ENCODE measurements around the gene GTF2IRD2. TPM values are rescaled to one million over a fixed set of nuclear protein-coding genes. Genes with fewer than 3 reads are reported as not detected.
"Not testable (repeated sequence)": the region's sequence is repeated elsewhere in the genome, so short reads cannot be mapped to it uniquely, and the experiment has no call there.

GTF2IRD2 gene
- polyA plus RNA-seq, 1 donor from 2014 or later = 19.9 TPM

DNA sequence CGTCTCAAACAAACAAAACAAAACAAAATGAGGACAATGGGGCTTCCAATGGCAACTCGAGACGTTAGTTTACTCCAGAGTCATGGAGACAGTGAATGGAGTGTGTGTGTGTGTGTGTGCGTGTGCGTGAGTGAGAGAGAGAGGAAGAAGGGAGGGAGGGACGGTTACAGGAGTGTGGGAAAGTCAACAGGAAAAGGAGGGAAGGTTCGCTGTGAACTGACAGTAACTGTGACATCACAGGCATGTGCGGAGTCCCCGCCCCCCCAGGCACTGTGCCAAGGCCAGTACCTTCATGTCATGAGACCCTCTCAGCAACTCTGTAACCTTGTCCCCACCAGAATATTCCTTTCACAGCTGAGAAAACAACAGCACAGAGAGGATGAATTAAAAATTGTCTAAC is 30.7 kb upstream of the GTF2IRD2 start:
- H3K9me2 ChIP-seq (ENCODE audit: insufficient read depth, low read length); H3K4me2 ChIP-seq (ENCODE audit: low read length); H3F3A ChIP-seq (ENCODE audit: insufficient read depth, low read length, poor library complexity, severe bottlenecking); H3K9ac ChIP-seq (ENCODE audit: low read length); H3K36me3 ChIP-seq (ENCODE audit: insufficient read depth, low read length); H3K27me3 ChIP-seq (ENCODE audit: insufficient read depth, low read depth, low read length); H3K79me2 ChIP-seq (replicated peaks; ENCODE audit: insufficient read depth, low read length); H2AFZ ChIP-seq (ENCODE audit: low read depth, low read length); H3K27ac ChIP-seq (ENCODE audit: low read length); H3K4me3 ChIP-seq (ENCODE audit: low read length); H3K9me3 ChIP-seq (ENCODE audit: low read length); H4K20me1 ChIP-seq (ENCODE audit: insufficient read depth): not testable (repeated sequence)

DNA sequence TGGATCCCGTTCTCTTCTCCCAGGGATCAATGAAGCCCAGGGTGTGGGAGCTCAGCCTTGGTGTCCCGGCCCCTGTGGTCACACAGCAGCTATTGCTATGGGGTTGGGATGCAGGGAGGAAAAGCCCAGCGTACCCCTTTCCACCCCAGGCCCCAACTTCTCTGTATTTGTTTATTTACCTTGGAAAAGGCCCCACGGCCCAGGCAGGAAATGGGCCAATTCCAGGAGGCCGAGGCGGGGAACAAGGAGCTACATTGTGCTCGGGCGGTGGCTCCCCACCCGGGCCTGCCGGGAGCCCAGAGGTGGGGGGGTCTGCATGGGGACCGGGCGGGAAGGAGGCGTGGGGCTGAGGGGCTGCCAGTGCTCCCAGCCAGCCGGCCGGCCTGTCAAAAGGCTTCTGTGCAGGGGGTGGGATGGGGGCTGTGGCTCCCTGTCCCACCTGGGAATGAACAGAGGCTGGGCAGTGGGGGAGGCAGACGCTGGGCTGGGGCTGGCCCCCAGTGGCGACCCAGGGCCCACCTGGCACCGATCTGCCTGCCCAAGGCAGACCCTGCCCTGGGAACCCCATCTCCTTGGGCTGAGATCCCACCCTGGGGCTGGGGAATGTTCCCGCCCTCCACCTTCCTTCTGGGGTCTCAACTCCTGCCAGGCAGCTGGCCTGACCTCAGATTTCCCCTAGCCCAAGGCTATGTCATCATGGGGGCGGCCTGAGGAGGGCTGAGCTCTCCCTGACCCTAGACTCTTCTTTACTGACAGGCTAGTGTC is 23.5 kb upstream of the GTF2IRD2 start:
- not testable (repeated sequence) for H3K4me2 ChIP-seq (ENCODE audit: low read length); H3K9me2 ChIP-seq (ENCODE audit: insufficient read depth, low read length); H3K9ac ChIP-seq (ENCODE audit: low read length)

DNA sequence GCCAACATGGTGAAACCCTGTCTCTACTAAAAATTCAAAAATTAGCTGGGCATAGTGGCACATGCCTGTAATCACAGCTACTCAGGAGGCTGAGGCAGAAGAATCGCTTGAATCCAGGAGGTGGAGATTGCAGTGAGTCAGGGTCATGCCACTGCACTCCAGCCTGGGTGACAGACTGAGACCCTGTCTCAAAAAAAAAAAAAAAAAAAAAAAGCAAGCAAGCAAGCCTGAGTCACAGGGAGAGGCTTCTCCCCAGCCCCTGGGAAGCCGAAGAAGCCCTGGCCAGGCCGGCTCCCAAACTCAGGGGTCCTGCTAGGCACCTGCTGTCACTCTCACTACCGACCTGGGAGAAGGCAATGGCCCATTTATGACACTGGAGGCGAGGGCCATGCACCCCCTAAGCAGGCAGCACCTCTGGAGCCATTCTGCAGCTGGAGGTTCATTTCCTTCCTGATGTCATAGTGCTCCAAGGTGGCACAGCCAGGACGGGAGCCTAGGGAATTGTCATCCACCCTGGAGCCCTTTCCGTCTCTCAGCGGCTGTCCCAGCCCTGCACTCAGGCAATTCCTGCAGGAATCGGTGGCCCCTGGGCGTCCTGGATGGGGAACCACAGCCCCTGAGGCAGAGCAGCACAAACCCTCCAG is 22.8 kb upstream of the GTF2IRD2 start:
- H3K9me2 ChIP-seq (ENCODE audit: insufficient read depth, low read length); H3K9ac ChIP-seq (ENCODE audit: low read length); H4K20me1 ChIP-seq (ENCODE audit: insufficient read depth); H3K36me3 ChIP-seq (ENCODE audit: insufficient read depth, low read length); H3K9me3 ChIP-seq (ENCODE audit: low read length); H3K27ac ChIP-seq (ENCODE audit: low read length); H3K4me2 ChIP-seq (ENCODE audit: low read length); H2AFZ ChIP-seq (ENCODE audit: low read depth, low read length); H3K79me2 ChIP-seq (replicated peaks; ENCODE audit: insufficient read depth, low read length); H3K4me3 ChIP-seq (ENCODE audit: low read length); H3F3A ChIP-seq (ENCODE audit: insufficient read depth, low read length, poor library complexity, severe bottlenecking); H3K27me3 ChIP-seq (ENCODE audit: insufficient read depth, low read depth, low read length): not testable (repeated sequence)

More for the DNA sequence above, 23.5 kb upstream of the GTF2IRD2 start:
- not testable (repeated sequence) for H4K20me1 ChIP-seq (ENCODE audit: insufficient read depth); H3K4me3 ChIP-seq (ENCODE audit: low read length); H3K27ac ChIP-seq (ENCODE audit: low read length); H3K9me3 ChIP-seq (ENCODE audit: low read length); H2AFZ ChIP-seq (ENCODE audit: low read depth, low read length); H3F3A ChIP-seq (ENCODE audit: insufficient read depth, low read length, poor library complexity, severe bottlenecking); H3K79me2 ChIP-seq (replicated peaks; ENCODE audit: insufficient read depth, low read length); H3K27me3 ChIP-seq (ENCODE audit: insufficient read depth, low read depth, low read length); H3K36me3 ChIP-seq (ENCODE audit: insufficient read depth, low read length)

DNA sequence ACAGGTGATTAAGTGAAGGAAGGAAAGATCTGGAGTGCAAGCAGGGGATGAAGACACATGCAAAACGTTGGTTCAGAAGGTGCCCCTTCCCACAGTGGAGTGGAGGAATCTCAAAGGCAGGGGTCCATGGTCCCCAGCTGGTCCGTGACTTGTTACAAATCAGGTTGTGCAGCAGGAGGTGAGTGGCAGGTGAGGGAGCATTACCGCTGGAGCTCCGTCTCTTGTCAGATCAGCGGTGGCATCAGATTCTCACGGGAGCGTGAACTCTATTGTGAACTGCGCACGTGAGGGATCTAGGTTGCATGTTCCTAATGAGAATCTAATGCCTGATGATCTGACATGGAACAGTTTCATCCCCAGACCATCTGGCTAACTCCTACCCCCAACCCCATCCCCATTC is 21.1 kb upstream of the GTF2IRD2 start:
- not testable (repeated sequence) for H4K20me1 ChIP-seq (ENCODE audit: insufficient read depth); H3K9me3 ChIP-seq (ENCODE audit: low read length); H3K79me2 ChIP-seq (replicated peaks; ENCODE audit: insufficient read depth, low read length); H3K36me3 ChIP-seq (ENCODE audit: insufficient read depth, low read length); H3K27me3 ChIP-seq (ENCODE audit: insufficient read depth, low read depth, low read length); H3K4me3 ChIP-seq (ENCODE audit: low read length); H2AFZ ChIP-seq (ENCODE audit: low read depth, low read length); H3K4me2 ChIP-seq (ENCODE audit: low read length); H3K9me2 ChIP-seq (ENCODE audit: insufficient read depth, low read length); H3K27ac ChIP-seq (ENCODE audit: low read length); H3F3A ChIP-seq (ENCODE audit: insufficient read depth, low read length, poor library complexity, severe bottlenecking); H3K9ac ChIP-seq (ENCODE audit: low read length)

DNA sequence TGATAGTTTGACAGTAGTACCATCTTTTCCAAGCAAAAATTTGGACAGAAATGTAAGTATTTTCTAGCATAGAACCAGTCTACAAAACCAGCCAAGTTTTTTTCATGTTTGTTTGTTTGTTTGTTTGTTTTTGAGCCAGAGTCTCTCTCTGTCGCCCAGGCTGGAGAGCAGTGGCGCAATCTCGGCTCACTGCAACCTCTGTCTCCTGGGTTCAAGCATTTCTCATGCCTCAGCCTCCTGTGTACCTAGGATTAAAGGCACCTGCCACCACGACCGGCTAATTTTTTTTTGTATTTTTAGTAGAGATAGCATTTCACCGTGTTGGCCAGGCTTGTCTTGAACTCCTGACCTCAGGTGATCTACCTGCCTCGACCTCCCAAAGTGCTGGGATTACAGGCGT is 14.4 kb upstream of the GTF2IRD2 start:
- not testable (repeated sequence) for H3K27me3 ChIP-seq (ENCODE audit: insufficient read depth, low read depth, low read length); H3K27ac ChIP-seq (ENCODE audit: low read length); H3K4me2 ChIP-seq (ENCODE audit: low read length); H3K4me3 ChIP-seq (ENCODE audit: low read length); H3K9ac ChIP-seq (ENCODE audit: low read length); H3K9me2 ChIP-seq (ENCODE audit: insufficient read depth, low read length); H3K36me3 ChIP-seq (ENCODE audit: insufficient read depth, low read length); H3K9me3 ChIP-seq (ENCODE audit: low read length); H2AFZ ChIP-seq (ENCODE audit: low read depth, low read length); H4K20me1 ChIP-seq (ENCODE audit: insufficient read depth); H3K79me2 ChIP-seq (replicated peaks; ENCODE audit: insufficient read depth, low read length); H3F3A ChIP-seq (ENCODE audit: insufficient read depth, low read length, poor library complexity, severe bottlenecking)

DNA sequence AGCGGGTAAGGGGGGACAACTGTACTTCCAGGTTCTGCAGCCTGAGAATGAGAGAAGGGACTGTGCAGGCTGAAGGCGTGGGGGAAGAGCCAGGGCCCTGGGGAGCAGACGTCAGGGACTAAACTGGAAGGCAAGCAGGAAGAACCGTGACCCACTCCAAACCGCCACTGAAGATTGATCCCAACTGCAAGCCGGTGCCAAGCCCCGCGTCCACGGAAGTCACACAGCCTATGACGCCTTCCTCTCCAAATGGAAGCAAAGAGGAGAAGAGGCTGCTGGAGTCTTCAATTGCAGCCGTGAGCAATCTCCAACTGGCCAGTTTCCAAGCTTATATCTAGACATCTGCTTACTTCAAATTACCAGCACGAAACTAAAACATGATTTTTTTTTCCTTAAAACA is 1.6 kb downstream of the GTF2IRD2 start:
- H3K9me3 ChIP-seq (ENCODE audit: low read length); H3K36me3 ChIP-seq (ENCODE audit: insufficient read depth, low read length); H3K9me2 ChIP-seq (ENCODE audit: insufficient read depth, low read length): not testable (repeated sequence)

DNA sequence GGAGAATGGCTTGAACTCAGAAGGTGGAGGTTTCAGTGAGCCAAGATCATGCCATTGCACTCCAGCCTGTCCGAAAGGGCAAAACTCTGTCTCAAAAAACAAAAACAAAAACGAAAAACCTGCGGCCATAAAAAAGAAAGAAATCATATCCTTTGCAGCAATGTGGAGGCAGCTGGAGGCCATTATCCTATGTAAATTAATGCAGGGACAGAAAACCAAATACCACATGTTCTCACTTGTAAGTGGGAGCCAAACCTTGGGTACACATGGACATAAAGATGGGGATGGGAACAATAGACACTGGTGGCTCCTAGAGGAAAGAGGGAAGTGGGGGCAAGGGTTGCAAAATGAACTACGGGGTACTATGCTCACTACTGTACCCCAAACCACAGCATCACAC is 21.0 kb downstream of the GTF2IRD2 start:
- H3F3A ChIP-seq (ENCODE audit: insufficient read depth, low read length, poor library complexity, severe bottlenecking); H2AFZ ChIP-seq (ENCODE audit: low read depth, low read length); H3K9me2 ChIP-seq (ENCODE audit: insufficient read depth, low read length); H4K20me1 ChIP-seq (ENCODE audit: insufficient read depth); H3K4me2 ChIP-seq (ENCODE audit: low read length); H3K36me3 ChIP-seq (ENCODE audit: insufficient read depth, low read length); H3K27ac ChIP-seq (ENCODE audit: low read length); H3K9me3 ChIP-seq (ENCODE audit: low read length); H3K4me3 ChIP-seq (ENCODE audit: low read length); H3K9ac ChIP-seq (ENCODE audit: low read length); H3K27me3 ChIP-seq (ENCODE audit: insufficient read depth, low read depth, low read length); H3K79me2 ChIP-seq (replicated peaks; ENCODE audit: insufficient read depth, low read length): not testable (repeated sequence)

More for the DNA sequence above, 1.6 kb downstream of the GTF2IRD2 start:
- not testable (repeated sequence) for H3K4me3 ChIP-seq (ENCODE audit: low read length); H3K79me2 ChIP-seq (replicated peaks; ENCODE audit: insufficient read depth, low read length); H3K27ac ChIP-seq (ENCODE audit: low read length); H2AFZ ChIP-seq (ENCODE audit: low read depth, low read length); H3K9ac ChIP-seq (ENCODE audit: low read length); H3K4me2 ChIP-seq (ENCODE audit: low read length); H4K20me1 ChIP-seq (ENCODE audit: insufficient read depth); H3K27me3 ChIP-seq (ENCODE audit: insufficient read depth, low read depth, low read length); H3F3A ChIP-seq (ENCODE audit: insufficient read depth, low read length, poor library complexity, severe bottlenecking)

DNA sequence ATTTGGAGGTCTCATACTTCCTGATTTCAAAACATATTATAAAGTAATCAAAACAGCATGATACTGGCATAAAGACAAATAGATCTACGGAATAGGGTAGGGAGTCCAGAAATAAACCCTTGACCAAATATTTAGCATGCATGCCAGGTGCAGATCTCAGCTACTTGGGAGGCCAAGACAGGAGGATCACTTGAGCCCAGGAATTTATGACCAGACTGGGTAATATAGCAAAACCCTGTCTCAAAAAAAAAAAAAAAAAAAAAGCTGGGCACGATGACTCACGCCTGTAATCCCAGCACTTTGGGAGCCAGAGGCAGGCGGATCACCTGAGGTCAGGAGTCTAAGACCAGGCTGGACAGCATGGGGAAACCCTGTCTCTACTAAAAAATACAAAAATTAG is 21.4 kb downstream of the GTF2IRD2 start:
- H3K9me3 ChIP-seq (ENCODE audit: low read length); H3K9ac ChIP-seq (ENCODE audit: low read length); H4K20me1 ChIP-seq (ENCODE audit: insufficient read depth); H3K27ac ChIP-seq (ENCODE audit: low read length); H3F3A ChIP-seq (ENCODE audit: insufficient read depth, low read length, poor library complexity, severe bottlenecking); H3K4me3 ChIP-seq (ENCODE audit: low read length); H2AFZ ChIP-seq (ENCODE audit: low read depth, low read length); H3K79me2 ChIP-seq (replicated peaks; ENCODE audit: insufficient read depth, low read length); H3K4me2 ChIP-seq (ENCODE audit: low read length); H3K36me3 ChIP-seq (ENCODE audit: insufficient read depth, low read length); H3K27me3 ChIP-seq (ENCODE audit: insufficient read depth, low read depth, low read length); H3K9me2 ChIP-seq (ENCODE audit: insufficient read depth, low read length): not testable (repeated sequence)
